GM21529 (cell line): ENCODE measurements around the gene AK4.
"Not testable (repeated sequence)": the region's sequence is repeated elsewhere in the genome, so short reads cannot be mapped to it uniquely, and the experiment has no call there.

Source experiments
- ATAC-seq: cut with Tn5 transposase; IDR thresholded peaks from one replicate; pipeline ENCODE4 v1.9.1; 2021; ENCODE audit not compliant: unreplicated experiment

Gene AK4

GRCh38 chr1:65148178-65148547 is at the start of gene AK4:
AK4 (plus strand) TSS chr1:65148203; CDS start chr1:65148408, 205 bp downstream.
- ATAC-seq = peak; percentile 19

GRCh38 chr1:65103807-65104206 is 44.2 kb upstream of the AK4 start:
- ATAC-seq = no peak

GRCh38 chr1:65104854-65105534 is 43.0 kb upstream of the AK4 start:
- ATAC-seq = no peak

GRCh38 chr1:65105596-65105995 is 42.4 kb upstream of the AK4 start:
- no peak for ATAC-seq

- no peak for ATAC-seq
These were observed 39.9 kb upstream of the AK4 start for GRCh38 chr1:65108025-65108642.

GRCh38 chr1:65109487-65109886 is 38.5 kb upstream of the AK4 start:
- ATAC-seq = no peak

GRCh38 chr1:65112811-65113210 is 35.2 kb upstream of the AK4 start:
- no peak for ATAC-seq

GRCh38 chr1:65113298-65113697 is 34.7 kb upstream of the AK4 start:
- no peak for ATAC-seq

- no peak for ATAC-seq
These were observed 33.7 kb upstream of the AK4 start for GRCh38 chr1:65114322-65114721.

GRCh38 chr1:65119951-65120350 is 28.1 kb upstream of the AK4 start:
- no peak for ATAC-seq

GRCh38 chr1:65129104-65129503 is 18.9 kb upstream of the AK4 start:
- ATAC-seq = not testable (repeated sequence)

GRCh38 chr1:65138524-65138923 is 9.5 kb upstream of the AK4 start:
- no peak for ATAC-seq

- not testable (repeated sequence) for ATAC-seq
These were observed 8.2 kb upstream of the AK4 start for GRCh38 chr1:65139793-65140192.

GRCh38 chr1:65141394-65141793 is 6.6 kb upstream of the AK4 start:
- ATAC-seq = no peak

GRCh38 chr1:65141918-65142317 is 6.1 kb upstream of the AK4 start:
- ATAC-seq = no peak

GRCh38 chr1:65143112-65143658 is 4.8 kb upstream of the AK4 start:
- ATAC-seq = not testable (repeated sequence)

- ATAC-seq = no peak
These were observed 1.0 kb upstream of the AK4 start for GRCh38 chr1:65146908-65147423.

GRCh38 chr1:65147424-65148177 is 402 bp upstream of the AK4 start:
- ATAC-seq = peak; percentile 68

GRCh38 chr1:65148548-65149350 is 746 bp downstream of the AK4 start:
- peak; percentile 63 for ATAC-seq

GRCh38 chr1:65149351-65150107 is 1.5 kb downstream of the AK4 start:
- no peak for ATAC-seq
